Right renal pelvis (tissue), 4 donors: ENCODE data around the gene RUSF1. TPM values are rescaled to one million over a fixed set of nuclear protein-coding genes. Genes with fewer than 3 reads are reported as not detected.
"Not testable (repeated sequence)": the region's sequence is repeated elsewhere in the genome, so short reads cannot be mapped to it uniquely, and the experiment has no call there.

Experiments
- DNase-seq, 4 donors: peaks; one replicate each; pipeline ENCODE4 v3.0.0-alpha.2; 2013; ENCODE audit warnings: low read depth in 4 of 4, low spot score in 3 of 4, missing footprints in 1 of 4
- polyA plus RNA-seq, 4 donors: library from polyadenylated mRNA; unstranded; fragments of 120-200 nt; gene quantifications; one replicate each; pipeline ENCODE4 v1.2.1, GENCODE V29; 2013; ENCODE audit not compliant: insufficient read length in 4 of 4

RUSF1 gene
- polyA plus RNA-seq, 4 donors, result 71.6 to 95.0 (median 77.0) TPM

- no peak for DNase-seq
Measured at GRCh38 chr16:31458073-31458843, 49.9 kb downstream of the RUSF1 start.

GRCh38 chr16:31456988-31457360 lies 51.2 kb downstream of the RUSF1 start:
- no peak for DNase-seq

DNA sequence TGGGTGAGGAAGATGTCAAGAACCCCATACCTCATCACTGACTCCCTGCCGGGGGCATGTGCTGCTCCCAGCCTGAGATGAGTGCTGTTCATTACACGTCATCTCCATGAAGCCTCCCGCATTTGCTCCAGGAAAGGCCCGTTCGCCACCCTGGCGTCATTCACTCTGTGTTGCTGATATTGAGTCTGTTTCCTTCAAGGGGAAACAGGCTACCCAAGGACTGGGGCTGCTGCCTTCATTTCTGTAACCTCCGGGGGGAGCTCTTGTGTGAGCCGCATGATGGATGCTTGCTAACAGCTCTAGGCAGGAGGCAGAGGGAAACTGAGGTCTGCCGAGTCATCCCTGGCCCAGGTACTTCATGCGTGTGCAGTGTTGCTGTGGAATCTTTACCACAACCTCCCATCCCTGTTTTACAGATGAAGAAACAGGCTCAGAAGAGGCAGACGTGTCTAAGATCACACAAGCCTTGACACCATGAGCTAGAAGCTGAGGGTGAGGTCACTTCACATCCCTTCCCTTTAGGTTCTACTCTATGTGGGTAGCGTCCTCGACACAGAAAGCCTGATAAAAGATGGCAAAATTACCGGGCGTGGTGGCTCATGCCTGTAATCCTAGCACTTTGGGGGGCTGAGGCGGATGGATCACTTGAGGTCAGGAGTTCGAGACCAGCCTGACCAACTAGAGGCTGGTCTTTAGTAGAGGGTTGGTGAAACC lies 52.4 kb downstream of the RUSF1 start:
- DNase-seq, result no peak

DNA sequence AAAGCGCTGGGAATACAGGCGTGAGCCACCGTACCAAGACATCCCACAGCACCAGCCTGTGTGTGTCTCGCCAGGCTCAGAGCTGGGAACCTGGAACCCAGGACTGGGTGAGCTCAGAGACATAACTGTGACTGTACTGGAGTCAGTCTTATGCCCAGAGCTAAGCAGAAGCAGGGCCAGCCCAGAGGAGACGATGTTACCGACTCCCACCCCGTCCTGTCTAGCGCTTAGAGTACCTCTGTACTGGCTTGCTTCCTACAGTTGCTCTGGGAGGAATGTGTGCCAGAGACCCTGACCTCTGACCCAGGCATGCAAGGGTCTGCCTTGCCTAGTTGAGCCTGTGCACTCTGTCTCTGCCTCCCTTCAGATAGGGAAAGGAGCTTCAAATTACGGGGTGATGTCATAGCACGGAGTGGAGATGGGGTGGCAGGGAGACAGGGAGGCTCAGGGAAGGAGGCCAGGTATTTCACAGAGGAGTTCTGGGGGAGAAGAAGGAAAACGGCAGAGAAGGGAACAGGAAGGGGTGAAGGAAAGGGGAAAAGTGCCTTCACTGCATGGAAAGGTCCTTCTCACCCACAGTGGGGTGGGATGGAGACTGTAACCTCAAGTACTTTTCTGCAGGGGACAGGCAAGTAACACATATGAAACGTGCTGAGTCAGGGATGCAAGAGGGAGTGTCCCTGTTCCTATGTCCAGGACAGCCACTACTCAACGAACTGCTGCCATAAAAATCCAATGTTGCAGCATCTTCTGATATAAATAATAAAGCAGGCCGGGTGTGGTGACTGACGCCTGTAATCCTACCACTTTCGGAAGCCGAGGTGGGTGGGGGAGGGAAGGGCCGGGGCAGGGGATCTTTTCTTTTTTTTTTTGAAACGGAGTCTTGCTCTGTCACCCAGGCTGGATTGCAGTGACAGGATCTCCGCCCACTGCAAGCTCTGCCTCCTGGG lies 54.7 kb downstream of the RUSF1 start:
- no peak for DNase-seq

GRCh38 chr16:31452631-31453106 lies 55.5 kb downstream of the RUSF1 start:
- DNase-seq, result no peak

GRCh38 chr16:31451681-31452351 lies 56.4 kb downstream of the RUSF1 start:
- no peak for DNase-seq

DNA sequence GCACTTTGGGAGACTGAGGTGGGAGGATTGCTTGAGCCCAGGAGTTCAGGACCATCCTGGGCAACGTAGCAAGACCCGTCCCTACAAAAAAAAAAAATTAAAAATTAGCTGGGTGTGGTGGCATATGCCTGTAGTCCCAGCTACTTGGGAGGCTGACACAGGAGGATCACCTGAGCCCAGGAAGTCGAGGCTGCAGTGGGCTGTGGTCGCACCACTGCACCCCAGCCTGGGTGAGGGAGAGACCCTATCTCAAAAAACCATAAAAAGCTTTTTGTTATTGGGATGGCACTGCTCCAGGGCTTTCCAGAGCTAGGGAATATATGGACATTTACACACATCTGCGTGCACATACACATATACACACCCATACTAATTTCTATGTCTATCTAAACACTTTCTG lies 57.0 kb downstream of the RUSF1 start:
- DNase-seq, result no peak

- not testable (repeated sequence) for DNase-seq
Measured at GRCh38 chr16:31445931-31446330, 62.3 kb downstream of the RUSF1 start.

DNA sequence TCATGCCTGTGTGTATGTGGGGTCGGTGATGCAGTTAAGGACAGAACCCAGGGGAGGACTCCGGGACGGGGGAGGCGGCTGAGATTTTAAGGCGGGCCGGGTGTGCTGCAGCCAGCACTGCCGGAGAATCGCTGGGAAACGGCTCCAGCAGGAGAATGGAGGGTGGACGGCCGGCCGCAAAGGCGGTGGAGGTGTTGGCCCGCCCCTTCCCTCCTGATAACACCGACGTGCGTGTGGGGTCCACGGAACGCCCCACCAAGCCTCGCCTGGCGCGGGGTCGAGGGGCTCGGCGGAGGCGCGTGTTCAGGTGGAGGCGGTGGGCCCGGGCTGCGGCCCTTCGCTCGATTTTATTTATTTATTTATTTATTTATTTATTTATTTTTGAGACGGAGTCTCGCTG lies 66.2 kb downstream of the RUSF1 start:
- DNase-seq, result no peak

DNA sequence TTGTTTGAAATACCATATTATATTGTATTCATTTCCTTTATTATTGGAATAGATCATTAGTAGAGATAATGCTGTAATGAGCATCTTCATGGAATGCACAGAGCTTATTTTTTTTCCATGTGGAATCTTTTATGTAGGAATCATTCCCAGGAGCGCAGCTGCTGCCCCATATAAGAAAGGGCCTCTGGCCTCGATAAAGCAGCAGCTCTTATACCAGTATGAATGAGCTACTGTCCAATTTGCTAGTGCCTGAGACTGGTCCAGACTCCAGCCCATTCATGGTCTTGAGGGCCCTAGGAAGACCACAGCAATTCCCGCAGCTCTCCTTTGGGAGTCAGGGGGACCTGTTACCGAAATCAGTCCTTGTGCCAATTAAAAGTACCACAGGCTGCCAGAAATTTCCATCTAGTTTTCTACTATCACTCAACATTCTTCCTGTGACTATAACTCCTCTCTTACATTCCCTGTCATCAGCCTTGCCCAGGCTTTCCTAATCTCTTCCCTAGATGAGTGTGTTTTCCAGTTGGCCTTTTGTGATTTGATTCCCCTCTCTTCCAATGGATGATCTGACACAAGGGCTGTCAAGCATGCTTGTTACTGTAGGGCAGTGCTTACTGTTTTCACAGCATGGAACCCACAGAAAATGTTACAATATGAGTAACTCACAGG lies 67.5 kb downstream of the RUSF1 start:
- DNase-seq, result no peak

- DNase-seq, result no peak
Measured at GRCh38 chr16:31439519-31439918, 68.7 kb downstream of the RUSF1 start.

Other genes starting within 250 kb of the RUSF1 start
- gene ITGAM, start 248.4 kb downstream of the RUSF1 start, polyA plus RNA-seq, result 1 to 10 TPM; 1.4 to 2.6 (median 1.8) TPM
- 1 to 10 TPM in 2 of 4 donors, under 1 TPM in 2; 0.48 to 1.1 (median 0.89) TPM for gene ITGAX, start 153.2 kb downstream of the RUSF1 start, polyA plus RNA-seq
- gene ITGAD, start 115.1 kb downstream of the RUSF1 start, polyA plus RNA-seq, result under 1 TPM; 0.07 to 0.29 (median 0.20) TPM
- gene COX6A2, start 80.0 kb downstream of the RUSF1 start, polyA plus RNA-seq, result 1 to 10 TPM in 1 of 4 donors, under 1 TPM in 3; 0.66 to 1.6 (median 0.77) TPM
- 1 to 10 TPM; 2.7 to 3.4 (median 3.0) TPM for gene ZNF843, start 65.6 kb downstream of the RUSF1 start, polyA plus RNA-seq
- 10 to 100 TPM; 10.3 to 16.3 (median 11.2) TPM for gene ARMC5, start 48.9 kb downstream of the RUSF1 start, polyA plus RNA-seq
- gene TGFB1I1, start 36.2 kb downstream of the RUSF1 start, polyA plus RNA-seq, result 10 to 100 TPM; 43.0 to 49.6 (median 46.4) TPM
- 10 to 100 TPM; 34.2 to 76.3 (median 46.1) TPM for gene SLC5A2, start 25.3 kb downstream of the RUSF1 start, polyA plus RNA-seq
- gene AHSP, start 19.5 kb upstream of the RUSF1 start, polyA plus RNA-seq, result 1 to 10 TPM; 5.9 to 7.6 (median 6.9) TPM